Liver (tissue), 9 donors: Measurements from ENCODE around the gene CUX1. TPM values are rescaled to one million over a fixed set of nuclear protein-coding genes. Genes with fewer than 3 reads are reported as not detected.

Experiments
- DNase-seq: peaks from one replicate; pipeline ENCODE4 v3.0.0-alpha.2; 2017; ENCODE audit warnings: low spot score
- H3K27ac ChIP-seq, 2 donors: one replicate each; pipeline ENCODE4 v1.7.0; 2013; ENCODE audit warnings: inconsistent platforms in 2 of 2, low read length in 2 of 2, control low read depth in 1 of 2, low read depth in 1 of 2, mild to moderate bottlenecking in 1 of 2
- H3K27me3 ChIP-seq, 4 donors: one replicate each; pipeline versions ENCODE4 v1.6.1 to v1.7.0; 2013; ENCODE audit warnings: low read length in 3 of 4, inconsistent platforms in 1 of 4, mild to moderate bottlenecking in 1 of 4, moderate library complexity in 1 of 4; ENCODE audit not compliant: control insufficient read depth in 4 of 4, insufficient read depth in 4 of 4
- H3K36me3 ChIP-seq, 4 donors: one replicate each; pipeline versions ENCODE4 v1.6.1 to v1.7.0; 2013; ENCODE audit warnings: low read length in 3 of 4, mild to moderate bottlenecking in 3 of 4, low read depth in 1 of 4, moderate library complexity in 1 of 4; ENCODE audit not compliant: control insufficient read depth in 4 of 4, insufficient read depth in 3 of 4
- H3K4me1 ChIP-seq, 4 donors: one replicate each; pipeline versions ENCODE4 v1.6.1 to v1.7.0; 2013; ENCODE audit warnings: low read length in 3 of 4, mild to moderate bottlenecking in 3 of 4, moderate library complexity in 1 of 4; ENCODE audit not compliant: control insufficient read depth in 4 of 4, insufficient read depth in 4 of 4
- H3K4me3 ChIP-seq, 3 donors: one replicate each; pipeline versions ENCODE4 v1.6.1 to v1.7.0; 2013; ENCODE audit warnings: low read length in 3 of 3, control low read depth in 1 of 3, low read depth in 1 of 3, mild to moderate bottlenecking in 1 of 3
- H3K9ac ChIP-seq, 2 donors: one replicate each; pipeline ENCODE4 v1.7.0; 2013; ENCODE audit warnings: low read length in 2 of 2, mild to moderate bottlenecking in 2 of 2, moderate library complexity in 2 of 2, control low read depth in 1 of 2, low read depth in 1 of 2
- H3K9me3 ChIP-seq, 4 donors: one replicate each; pipeline versions ENCODE4 v1.6.1 to v1.7.0; 2013; ENCODE audit warnings: low read length in 3 of 4; ENCODE audit not compliant: control insufficient read depth in 4 of 4
- EGR1 ChIP-seq, 2 donors: IDR thresholded peaks; 2 replicates each; pipeline ENCODE4 v1.6.1; 2016 to 2018; ENCODE audit warnings: antibody characterized with exemption in 2 of 2, low read depth in 2 of 2
- FOXA1 ChIP-seq: IDR thresholded peaks from 2 replicates; pipeline ENCODE4 v1.6.1; 2016; ENCODE audit warnings: antibody characterized with exemption
- FOXA2 ChIP-seq: IDR thresholded peaks from 2 replicates; pipeline ENCODE4 v1.6.1; 2016; ENCODE audit warnings: antibody characterized with exemption
- GABPA ChIP-seq, 2 donors: IDR thresholded peaks in 1 of 2; conservative IDR thresholded peaks in 1 of 2; 2 replicates each; pipeline ENCODE4 v1.6.1; 2016; ENCODE audit warnings: antibody characterized with exemption in 2 of 2, mild to moderate bottlenecking in 1 of 2, moderate library complexity in 1 of 2
- HNF4G ChIP-seq: IDR thresholded peaks from 2 replicates; pipeline ENCODE4 v1.6.1; 2016; ENCODE audit warnings: antibody characterized with exemption
- JUND ChIP-seq, 2 donors: IDR thresholded peaks; 2 replicates each; pipeline ENCODE4 v1.6.1; 2016; ENCODE audit warnings: antibody characterized with exemption in 2 of 2
- MAX ChIP-seq: IDR thresholded peaks from 2 replicates; pipeline ENCODE4 v1.6.1; 2016; ENCODE audit warnings: antibody characterized with exemption
- NR2F2 ChIP-seq: IDR thresholded peaks from 2 replicates; pipeline ENCODE4 v1.6.1; 2016; ENCODE audit warnings: antibody characterized with exemption
- REST ChIP-seq: IDR thresholded peaks from 2 replicates; pipeline ENCODE4 v1.6.1; 2016; ENCODE audit warnings: antibody characterized with exemption, mild to moderate bottlenecking
- RXRA ChIP-seq, 2 donors: IDR thresholded peaks; 2 replicates each; pipeline ENCODE4 v1.6.1; 2017 to 2018; ENCODE audit warnings: antibody characterized with exemption in 2 of 2, mild to moderate bottlenecking in 1 of 2
- SP1 ChIP-seq: IDR thresholded peaks from 2 replicates; pipeline ENCODE4 v1.6.1; 2018; ENCODE audit warnings: antibody characterized with exemption, mild to moderate bottlenecking
- TAF1 ChIP-seq: conservative IDR thresholded peaks from 2 replicates; pipeline ENCODE4 v1.6.1; 2016; ENCODE audit warnings: antibody characterized with exemption, mild to moderate bottlenecking
- YY1 ChIP-seq: IDR thresholded peaks from 2 replicates; pipeline ENCODE4 v1.6.1; 2016; ENCODE audit warnings: antibody characterized with exemption, mild to moderate bottlenecking
- ZBTB33 ChIP-seq: IDR thresholded peaks from 2 replicates; pipeline ENCODE4 v1.6.1; 2016; ENCODE audit warnings: antibody characterized with exemption
- WGBS: extraction: QIAGEN DNeasy Blood & Tissue Kit; methylation state at CpG from one replicate; pipeline ENCODE4 v1.1.7; 2013; 5-methylcytosine and 5-hydroxymethylcytosine counted together
- polyA plus RNA-seq, 2 donors: library from polyadenylated mRNA; stranded (reverse) in 1 of 2; unstranded in 1 of 2; fragments of 200-250 nt in 1 of 2; fragments of >200 nt in 1 of 2; fragmentation: Nextera tagmentation in 1 of 2; extraction: Ambion mirVana in 1 of 2; gene quantifications; one replicate each; pipeline versions ENCODE4 v1.2.1 to v1.2.3, GENCODE V29; 2013 to 2015
- total RNA-seq, 2 donors: library from RNA; depleted of rRNA; stranded (reverse); fragments of >200 nt; gene quantifications; one replicate each; pipeline ENCODE4 v1.2.3, GENCODE V29; 2014
- TF ChIP-seq, protein P1 (sequence below): fragments of 150-350 bp; IDR thresholded peaks from 2 replicates; pipeline ENCODE4 v1.5.1; 2017; ENCODE audit warnings: improper control_type of control experiment, low read depth, low read length; ENCODE audit not compliant: missing input control
- TF ChIP-seq, protein P2 (sequence below): IDR thresholded peaks from 2 replicates; pipeline ENCODE4 v1.6.1; 2016; ENCODE audit warnings: antibody characterized with exemption
- donor health status: healthy.
- donor health status: healthy.
- donor health status: healthy.
- donor health status: healthy.
- donor health status: healthy.

CUX1 gene
- total and polyA plus RNA-seq, 4 donors: 18.6 to 40.6 (median 21.4) TPM

GRCh38 chr7:102059524-102059923 is 242.1 kb downstream of the CUX1 start:
- TF ChIP-seq FOXA1: no peak
- TF ChIP-seq, protein P1, sequence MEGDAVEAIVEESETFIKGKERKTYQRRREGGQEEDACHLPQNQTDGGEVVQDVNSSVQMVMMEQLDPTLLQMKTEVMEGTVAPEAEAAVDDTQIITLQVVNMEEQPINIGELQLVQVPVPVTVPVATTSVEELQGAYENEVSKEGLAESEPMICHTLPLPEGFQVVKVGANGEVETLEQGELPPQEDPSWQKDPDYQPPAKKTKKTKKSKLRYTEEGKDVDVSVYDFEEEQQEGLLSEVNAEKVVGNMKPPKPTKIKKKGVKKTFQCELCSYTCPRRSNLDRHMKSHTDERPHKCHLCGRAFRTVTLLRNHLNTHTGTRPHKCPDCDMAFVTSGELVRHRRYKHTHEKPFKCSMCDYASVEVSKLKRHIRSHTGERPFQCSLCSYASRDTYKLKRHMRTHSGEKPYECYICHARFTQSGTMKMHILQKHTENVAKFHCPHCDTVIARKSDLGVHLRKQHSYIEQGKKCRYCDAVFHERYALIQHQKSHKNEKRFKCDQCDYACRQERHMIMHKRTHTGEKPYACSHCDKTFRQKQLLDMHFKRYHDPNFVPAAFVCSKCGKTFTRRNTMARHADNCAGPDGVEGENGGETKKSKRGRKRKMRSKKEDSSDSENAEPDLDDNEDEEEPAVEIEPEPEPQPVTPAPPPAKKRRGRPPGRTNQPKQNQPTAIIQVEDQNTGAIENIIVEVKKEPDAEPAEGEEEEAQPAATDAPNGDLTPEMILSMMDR: no peak
- TF ChIP-seq FOXA2: no peak
- no peak for TF ChIP-seq YY1
- no peak for TF ChIP-seq RXRA (IDR thresholded peaks at IDR 0.05)
- TF ChIP-seq ZBTB33: no peak
- no peak for TF ChIP-seq GABPA (IDR thresholded peaks at IDR 0.05 in 1 of 2, conservative IDR thresholded peaks at IDR 0.05 in 1 of 2)
- no peak for TF ChIP-seq TAF1
- no peak for DNase-seq
- 94% methylated on average over 9 of the region's 9 CpGs for WGBS
- Histone ChIP-seq H3K9ac (no peak overlapping the region), H3K4me3 (no peak overlapping the region), H3K27me3 (no peaks in the 10 kb centered on the region), H3K27ac (no peak overlapping the region), H3K9me3 (peaks cover 0 to 2% (median 0%) of the 10 kb centered on the region in 4 donors), H3K4me1 (peaks cover 0 to 3% (median 1%) of the 10 kb centered on the region in 4 donors), H3K36me3 (no peaks in the 10 kb centered on the region)

DNA sequence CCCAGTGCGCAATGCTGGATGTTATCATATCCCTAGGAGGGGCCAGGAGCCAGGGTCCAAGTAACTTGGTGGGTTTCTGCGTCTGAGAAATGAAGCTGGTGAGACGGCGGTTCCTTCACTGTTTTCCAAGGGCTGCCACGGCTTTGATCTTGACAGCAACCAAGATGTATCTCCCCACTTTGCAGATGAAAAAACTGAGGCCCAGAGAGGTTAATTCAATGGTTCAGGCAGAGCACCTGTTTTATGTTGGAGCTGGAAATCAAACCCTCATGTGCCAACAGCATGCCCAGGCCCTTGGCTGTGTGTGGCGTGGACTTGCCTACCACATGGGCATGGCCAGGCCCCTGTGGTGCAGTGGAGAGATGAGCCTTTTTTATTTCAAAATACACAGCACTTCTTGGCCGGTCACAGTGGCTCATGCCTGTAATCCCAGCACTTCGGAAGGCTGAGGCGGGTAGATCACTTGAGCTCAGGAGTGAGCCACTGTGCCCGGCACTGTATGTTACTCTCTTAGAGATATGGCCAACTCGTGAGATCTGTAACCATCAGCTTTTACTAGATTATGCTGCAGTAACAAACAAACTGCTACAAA is 244.0 kb downstream of the CUX1 start:
- TF ChIP-seq EGR1 (IDR thresholded peaks at IDR 0.05; ENCODE audit: low read depth in 2 of 2) (no peak), SP1 (no peak), NR2F2 (no peak), FOXA2 (no peak), YY1 (no peak), REST (no peak), RXRA (IDR thresholded peaks at IDR 0.05) (no peak), FOXA1 (no peak), MAX (no peak), HNF4G (no peak), ZBTB33 (no peak), JUND (IDR thresholded peaks at IDR 0.05) (no peak), TAF1 (no peak)
- TF ChIP-seq, protein P2, sequence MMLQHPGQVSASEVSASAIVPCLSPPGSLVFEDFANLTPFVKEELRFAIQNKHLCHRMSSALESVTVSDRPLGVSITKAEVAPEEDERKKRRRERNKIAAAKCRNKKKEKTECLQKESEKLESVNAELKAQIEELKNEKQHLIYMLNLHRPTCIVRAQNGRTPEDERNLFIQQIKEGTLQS: no peak
- Histone ChIP-seq H3K27me3 (no peaks in the 10 kb centered on the region), H3K4me1 (peaks cover 0 to 7% (median 3%) of the 10 kb centered on the region in 4 donors), H3K36me3 (peaks cover 0 to under 1% (median 0%) of the 10 kb centered on the region in 4 donors), H3K9me3 (no peaks in the 10 kb centered on the region), H3K4me3 (no peak overlapping the region), H3K9ac (no peak overlapping the region), H3K27ac (no peak overlapping the region)
- whole genome bisulfite sequencing: 89% methylated on average over 11 of the region's 11 CpGs
- DNase-seq: no peak
